Activated T-cell treated with anti-CD3 and anti-CD28 coated beads, Interleukin-2, amount 50 U/mL, for 24 hours (primary cell): ENCODE results near the gene PRAMEF27.
"Not testable (repeated sequence)": the region's sequence is repeated elsewhere in the genome, so short reads cannot be mapped to it uniquely, and the experiment has no call there.

Experiments used
- DNase-seq: peaks from one replicate; pipeline ENCODE4 v3.0.0-alpha.2; 2020
- H3K27ac Mint-ChIP-seq: 2 replicates; pipeline ENCODE4 v1.8.0; 2020; ENCODE audit warnings: mild to moderate bottlenecking, mixed read lengths
- H3K27me3 Mint-ChIP-seq: 2 replicates; pipeline ENCODE4 v1.8.0; 2020; ENCODE audit warnings: mixed read lengths
- H3K36me3 Mint-ChIP-seq: 2 replicates; pipeline ENCODE4 v1.8.0; 2020; ENCODE audit warnings: low read depth, mixed read lengths
- H3K4me1 Mint-ChIP-seq: 2 replicates; pipeline ENCODE4 v1.8.0; 2020; ENCODE audit warnings: low read depth, mixed read lengths
- H3K4me3 Mint-ChIP-seq: 2 replicates; pipeline ENCODE4 v1.8.0; 2020; ENCODE audit warnings: mild to moderate bottlenecking, moderate library complexity, mixed read lengths
- H3K9me3 Mint-ChIP-seq: 2 replicates; pipeline ENCODE4 v1.8.0; 2020; ENCODE audit warnings: mixed read lengths

PRAMEF27 gene

GRCh38 chr1:13056475-13056874 is at the start of gene PRAMEF27:
Gene PRAMEF27, minus strand, starts transcription at chr1:13056575. Its CDS starts 2,916 bp downstream, at chr1:13053659.
- not testable (repeated sequence) for DNase-seq, H3K36me3 Mint-ChIP-seq, H3K4me1 Mint-ChIP-seq, H3K27ac Mint-ChIP-seq, H3K9me3 Mint-ChIP-seq, H3K4me3 Mint-ChIP-seq, H3K27me3 Mint-ChIP-seq

GRCh38 chr1:13070474-13070873 is 14.1 kb upstream of the PRAMEF27 start, which contains the start of gene PRAMEF25:
Gene PRAMEF25, plus strand, starts transcription at chr1:13070774. Its CDS starts 2,920 bp downstream, at chr1:13073694.
- not testable (repeated sequence) for H3K4me1 Mint-ChIP-seq, H3K36me3 Mint-ChIP-seq, H3K27me3 Mint-ChIP-seq, H3K4me3 Mint-ChIP-seq, H3K27ac Mint-ChIP-seq, H3K9me3 Mint-ChIP-seq, DNase-seq

DNA sequence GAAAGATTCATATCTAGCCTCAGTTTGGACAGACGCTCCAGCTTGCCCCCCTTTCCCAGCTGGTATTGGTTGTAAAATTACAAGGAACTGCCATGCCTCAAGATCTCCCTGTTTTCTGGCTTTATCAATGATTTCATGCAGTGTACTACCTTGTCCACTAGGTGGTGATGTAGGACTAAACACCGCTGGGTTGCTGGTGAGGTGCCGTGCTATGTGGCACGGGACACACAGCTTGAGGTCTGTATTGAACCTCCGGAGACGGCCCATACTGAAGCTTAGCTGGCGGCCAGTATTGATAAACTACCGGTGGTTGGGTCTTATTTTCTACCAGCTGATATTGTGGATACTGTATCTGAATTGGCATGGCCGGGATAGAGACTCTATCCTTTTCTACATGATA is 36.5 kb downstream of the PRAMEF27 start:
- not testable (repeated sequence) for H3K4me3 Mint-ChIP-seq, H3K27ac Mint-ChIP-seq, H3K4me1 Mint-ChIP-seq, DNase-seq, H3K36me3 Mint-ChIP-seq, H3K9me3 Mint-ChIP-seq, H3K27me3 Mint-ChIP-seq

DNA sequence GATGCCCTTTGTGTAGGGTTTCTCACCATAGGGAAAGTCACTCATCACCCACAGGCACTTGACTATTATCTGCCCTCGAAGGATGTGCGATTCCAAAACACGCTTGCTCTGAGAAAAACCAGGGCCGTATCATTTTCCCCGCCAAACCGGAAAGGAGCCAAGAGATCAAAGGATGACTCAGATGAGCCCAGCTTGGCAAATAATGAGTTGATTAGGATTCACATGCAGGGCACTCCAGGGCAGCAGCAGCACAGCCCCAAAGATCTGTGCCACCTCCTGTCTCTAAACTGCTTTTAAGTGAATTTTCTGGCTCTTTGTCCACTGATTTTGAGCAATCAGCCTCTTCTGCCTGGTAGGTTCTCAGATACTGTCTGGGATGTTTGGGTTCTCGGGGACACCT is 44.4 kb downstream of the PRAMEF27 start:
- DNase-seq, H3K4me3 Mint-ChIP-seq, H3K4me1 Mint-ChIP-seq, H3K9me3 Mint-ChIP-seq, H3K27ac Mint-ChIP-seq, H3K27me3 Mint-ChIP-seq, H3K36me3 Mint-ChIP-seq: not testable (repeated sequence)

GRCh38 chr1:13009348-13009747 is 47.0 kb downstream of the PRAMEF27 start:
- H3K4me1 Mint-ChIP-seq, H3K27ac Mint-ChIP-seq, H3K36me3 Mint-ChIP-seq, H3K4me3 Mint-ChIP-seq, DNase-seq, H3K27me3 Mint-ChIP-seq, H3K9me3 Mint-ChIP-seq: not testable (repeated sequence)

DNA sequence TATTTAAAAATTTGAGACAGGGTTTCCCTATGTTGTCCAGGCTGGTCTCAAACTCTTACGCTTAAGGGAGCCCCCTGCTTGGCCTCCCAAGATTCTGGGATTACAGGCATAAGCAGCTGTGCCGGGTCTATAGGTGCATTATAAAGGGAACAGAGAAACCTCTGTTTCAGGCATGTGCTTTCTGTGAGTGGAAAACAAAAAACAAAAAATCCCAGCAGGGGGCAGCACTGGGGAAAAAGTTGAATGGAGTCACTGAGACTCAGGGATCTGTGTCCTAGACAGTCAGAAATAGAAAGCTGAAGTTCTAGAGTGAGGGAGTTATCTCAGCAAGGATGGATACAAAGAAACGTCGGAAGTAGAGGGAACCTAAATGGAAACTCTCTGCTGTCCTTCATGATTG is 50.6 kb downstream of the PRAMEF27 start:
- not testable (repeated sequence) for H3K36me3 Mint-ChIP-seq

More for the DNA sequence above, 50.6 kb downstream of the PRAMEF27 start:
- H3K27ac Mint-ChIP-seq, H3K27me3 Mint-ChIP-seq, H3K4me1 Mint-ChIP-seq, H3K4me3 Mint-ChIP-seq, H3K9me3 Mint-ChIP-seq, DNase-seq: not testable (repeated sequence)
